Measurements from ENCODE around the gene TOP1.
A peak's percentile ranks its signal among the peaks of the same experiment; 100 is the strongest.

The TOP1 gene

DNA sequence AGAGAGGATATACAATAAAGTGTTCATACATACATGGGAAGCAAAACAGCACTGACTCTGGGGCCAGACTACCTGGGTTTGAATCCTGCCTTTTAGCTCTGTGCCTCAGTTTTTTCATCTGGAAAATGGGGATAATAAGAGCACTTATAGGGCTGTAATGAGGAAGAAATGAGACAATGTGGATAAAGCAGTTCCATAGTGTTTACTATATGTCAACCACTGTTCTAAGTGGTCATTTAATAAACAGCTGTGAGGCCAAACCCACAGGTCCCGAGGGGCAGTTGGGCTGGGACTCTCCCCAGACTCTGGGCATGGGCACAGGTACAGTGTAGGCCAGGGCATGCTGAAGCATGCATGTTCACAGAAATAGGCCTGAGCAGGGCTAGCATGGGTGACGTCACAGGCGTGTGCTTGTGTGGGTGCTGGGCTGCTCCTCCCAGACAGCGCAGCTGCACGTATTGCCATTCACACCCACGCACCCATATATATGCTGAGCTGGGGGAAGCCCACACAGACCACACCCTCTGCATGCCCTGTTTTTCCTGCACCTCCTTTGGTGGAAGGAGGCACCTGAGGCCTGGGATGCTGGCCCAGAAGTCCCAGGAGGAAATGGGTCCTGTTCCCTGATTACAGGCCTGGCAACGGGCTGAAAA, 105.2 kb downstream of the TOP1 start:
- no peak for DNase-seq

DNA sequence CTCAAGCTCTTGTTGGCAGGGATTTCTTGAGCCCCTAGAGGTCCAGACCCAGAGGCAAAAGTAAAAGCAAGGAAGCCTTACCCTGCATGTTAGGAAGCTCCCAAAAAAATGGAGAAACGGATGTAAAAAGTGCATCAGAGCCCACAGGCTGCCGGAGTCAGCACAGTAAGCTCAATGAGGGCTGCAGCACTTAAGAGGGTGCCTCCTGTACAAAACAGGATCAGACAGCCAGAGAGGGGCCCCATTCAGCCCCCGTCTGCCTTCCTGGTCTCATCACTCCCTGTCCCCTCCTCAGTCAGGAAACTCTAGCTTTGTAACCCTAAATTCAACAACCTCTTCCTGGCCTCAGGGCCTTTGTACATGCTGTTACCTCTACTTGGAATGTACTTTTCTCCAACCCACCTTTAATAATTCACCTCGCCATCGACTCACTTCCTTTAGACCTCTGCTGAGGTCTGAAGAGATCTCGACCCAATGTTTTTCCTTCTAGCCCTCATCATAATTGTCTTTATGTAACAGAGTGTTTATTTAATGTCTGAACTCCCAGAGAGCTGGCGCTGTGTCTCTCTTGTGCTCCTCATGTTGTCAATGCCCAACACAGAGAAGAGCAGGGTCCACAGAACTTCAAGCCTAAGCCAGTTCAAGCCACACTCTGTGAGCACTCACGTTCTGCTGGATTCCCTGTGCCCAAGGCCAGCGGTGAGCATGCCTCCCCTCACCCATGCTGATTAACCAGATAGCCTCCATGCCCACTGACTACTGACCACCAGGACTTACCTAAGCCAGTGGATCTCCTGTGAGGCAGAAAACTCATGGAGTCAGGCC, 106.0 kb downstream of the TOP1 start:
- DNase-seq = no peak

DNA sequence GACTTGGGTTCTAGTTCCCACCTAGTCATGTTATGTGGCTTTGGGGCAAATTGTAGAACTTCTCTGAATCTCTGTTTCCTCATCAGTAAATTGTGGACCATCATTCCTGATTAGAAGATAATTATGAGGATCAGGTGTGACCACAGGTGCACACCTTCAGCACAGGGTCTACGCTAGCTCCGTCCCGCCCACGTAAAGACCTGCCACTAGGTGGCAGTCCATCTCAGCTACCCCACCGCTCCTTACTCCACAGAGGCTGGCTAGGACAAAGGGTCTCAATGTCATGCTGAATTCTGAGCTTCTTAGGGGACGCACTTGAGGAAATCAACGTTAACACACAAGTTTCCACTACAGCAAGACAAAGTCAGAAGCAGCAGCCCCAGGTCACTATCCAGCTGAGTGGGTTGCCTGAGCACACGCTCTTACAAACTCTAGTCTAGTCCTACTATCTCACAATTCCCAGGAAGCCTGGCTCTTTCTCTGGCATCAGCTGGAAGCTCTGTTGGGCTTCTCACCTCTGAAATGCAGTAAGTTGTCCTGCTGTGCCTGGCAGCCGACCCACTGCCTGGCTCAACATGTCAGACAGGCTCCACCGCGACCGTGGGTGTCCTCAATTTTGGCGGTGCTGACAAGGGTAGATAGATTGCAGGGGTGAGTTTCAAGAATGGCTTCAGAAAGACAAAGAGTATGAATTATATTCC, 106.7 kb downstream of the TOP1 start:
- DNase-seq = no peak

DNA sequence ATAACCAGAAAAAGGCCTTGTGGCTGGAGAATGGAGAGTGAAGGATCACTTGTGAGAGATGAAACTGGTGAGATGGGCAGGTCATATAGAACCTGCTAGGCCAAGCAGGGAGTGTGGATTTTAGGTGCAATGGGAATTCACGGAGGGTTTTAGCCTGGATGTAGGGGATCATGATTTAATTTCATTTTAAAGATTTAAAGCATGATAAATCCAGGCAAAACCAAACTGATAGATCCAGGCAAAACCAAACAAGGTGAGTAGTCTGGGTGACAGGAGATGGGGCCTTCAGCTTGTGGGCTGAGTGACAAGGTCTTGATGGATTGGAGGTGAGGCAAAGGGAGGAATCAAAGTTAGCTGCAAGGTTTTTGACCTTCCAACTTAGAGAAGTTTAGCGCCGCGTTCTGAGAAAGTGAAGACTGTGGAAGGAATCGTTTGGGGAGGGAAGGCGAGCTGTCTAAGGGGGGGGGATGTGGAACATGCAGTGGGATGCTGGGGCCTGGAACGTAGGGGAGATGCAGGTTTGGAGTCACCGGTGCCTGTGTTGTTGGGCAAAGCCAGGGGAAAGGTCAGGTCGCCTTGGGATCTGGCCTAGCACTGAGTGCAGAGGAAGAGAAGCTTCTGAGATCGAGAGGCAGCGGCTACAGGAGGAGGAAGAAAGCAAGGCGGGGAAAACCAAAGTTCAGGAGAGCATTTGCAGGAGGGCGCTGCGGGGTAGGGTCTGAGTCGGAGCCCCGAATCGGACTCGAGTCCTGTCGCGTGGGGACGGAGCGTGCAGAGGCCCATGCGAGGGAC, 107.5 kb downstream of the TOP1 start:
- no peak for DNase-seq

- DNase-seq = peak; percentile 85
Measured at GRCh38 chr20:41136680-41137613, 108.3 kb downstream of the TOP1 start, which contains the start of gene PLCG1. PLCG1 (plus strand) TSS chr20:41137543; CDS start chr20:41137642, 99 bp downstream.

GRCh38 chr20:41137614-41138474, 109.2 kb downstream of the TOP1 start:
- peak; percentile 81 for DNase-seq

DNA sequence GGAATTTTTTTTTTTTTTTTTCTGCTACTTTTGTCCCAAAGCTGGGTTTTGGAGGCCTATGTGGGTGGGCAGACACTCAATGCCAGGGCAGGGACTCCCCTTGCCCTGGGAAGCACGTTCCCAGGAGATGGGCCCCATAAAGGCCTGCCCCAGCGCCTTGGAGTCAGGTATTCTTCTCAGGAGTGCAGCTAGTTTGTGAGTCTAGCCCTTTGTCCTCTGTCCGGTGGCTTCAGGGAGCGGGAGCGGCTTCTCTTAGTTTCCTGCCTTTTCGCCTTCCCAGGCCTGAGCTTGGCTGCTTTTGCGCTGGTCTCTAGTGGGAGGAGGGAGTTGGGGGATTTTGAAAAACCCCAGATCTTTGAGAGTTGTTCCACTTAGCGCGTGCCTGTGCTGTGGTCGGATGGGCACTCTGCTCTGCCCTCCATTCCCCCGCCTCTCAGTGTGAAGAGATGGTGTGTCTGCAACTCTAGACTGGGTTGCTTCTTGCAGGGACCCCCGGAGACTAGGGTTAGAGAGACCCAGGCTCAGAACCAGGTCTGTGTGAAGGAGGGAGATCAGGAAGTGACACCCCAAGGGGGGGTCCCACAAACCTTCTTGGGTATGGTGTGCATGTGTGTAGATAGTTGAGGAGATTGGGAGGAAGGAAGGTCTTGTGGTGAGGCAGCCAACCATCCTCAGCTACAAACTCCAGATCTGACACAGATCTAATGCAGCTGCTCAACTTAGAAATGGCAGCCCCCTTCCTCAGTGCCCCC, 110.0 kb downstream of the TOP1 start:
- no peak for DNase-seq

DNA sequence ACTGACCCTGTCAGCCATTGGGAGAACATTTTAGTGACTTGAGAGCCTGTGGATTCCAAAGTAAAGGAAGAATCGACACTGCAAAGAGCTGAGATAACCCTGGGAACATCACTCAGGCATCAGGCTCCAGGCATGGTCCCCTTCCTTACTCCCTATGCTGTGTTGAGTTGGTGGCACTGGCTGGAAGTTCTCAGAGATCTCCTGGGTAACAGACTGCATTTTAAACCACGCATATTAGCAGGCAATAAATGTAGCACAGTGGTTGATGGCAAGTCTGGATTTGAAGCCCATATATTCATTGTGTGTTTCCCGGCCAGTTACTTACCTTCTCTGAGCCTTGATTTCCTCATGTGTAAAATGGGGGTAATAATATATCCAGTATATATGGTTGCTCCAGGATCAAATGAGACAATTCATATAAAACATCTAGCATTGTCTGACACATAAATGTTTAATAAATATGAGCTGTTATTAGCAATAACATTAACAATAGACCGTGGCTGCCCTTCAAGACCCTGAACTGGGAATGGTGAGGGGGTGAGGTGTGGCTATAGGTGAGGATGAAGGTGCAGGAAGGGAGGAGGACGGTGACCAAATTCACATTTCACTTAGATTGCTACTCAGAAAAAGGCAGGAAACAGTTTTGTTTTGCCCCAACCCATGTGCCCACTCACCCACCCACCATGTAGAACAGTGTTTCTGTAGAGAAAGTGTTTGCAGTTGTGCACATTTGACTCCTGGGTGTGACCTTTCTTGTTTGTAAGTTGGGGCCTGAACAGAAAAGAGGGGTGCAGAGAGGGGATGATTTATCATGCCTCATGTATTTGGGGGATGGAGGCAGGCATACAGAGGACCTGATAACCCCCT, 110.8 kb downstream of the TOP1 start:
- DNase-seq = no peak

DNA sequence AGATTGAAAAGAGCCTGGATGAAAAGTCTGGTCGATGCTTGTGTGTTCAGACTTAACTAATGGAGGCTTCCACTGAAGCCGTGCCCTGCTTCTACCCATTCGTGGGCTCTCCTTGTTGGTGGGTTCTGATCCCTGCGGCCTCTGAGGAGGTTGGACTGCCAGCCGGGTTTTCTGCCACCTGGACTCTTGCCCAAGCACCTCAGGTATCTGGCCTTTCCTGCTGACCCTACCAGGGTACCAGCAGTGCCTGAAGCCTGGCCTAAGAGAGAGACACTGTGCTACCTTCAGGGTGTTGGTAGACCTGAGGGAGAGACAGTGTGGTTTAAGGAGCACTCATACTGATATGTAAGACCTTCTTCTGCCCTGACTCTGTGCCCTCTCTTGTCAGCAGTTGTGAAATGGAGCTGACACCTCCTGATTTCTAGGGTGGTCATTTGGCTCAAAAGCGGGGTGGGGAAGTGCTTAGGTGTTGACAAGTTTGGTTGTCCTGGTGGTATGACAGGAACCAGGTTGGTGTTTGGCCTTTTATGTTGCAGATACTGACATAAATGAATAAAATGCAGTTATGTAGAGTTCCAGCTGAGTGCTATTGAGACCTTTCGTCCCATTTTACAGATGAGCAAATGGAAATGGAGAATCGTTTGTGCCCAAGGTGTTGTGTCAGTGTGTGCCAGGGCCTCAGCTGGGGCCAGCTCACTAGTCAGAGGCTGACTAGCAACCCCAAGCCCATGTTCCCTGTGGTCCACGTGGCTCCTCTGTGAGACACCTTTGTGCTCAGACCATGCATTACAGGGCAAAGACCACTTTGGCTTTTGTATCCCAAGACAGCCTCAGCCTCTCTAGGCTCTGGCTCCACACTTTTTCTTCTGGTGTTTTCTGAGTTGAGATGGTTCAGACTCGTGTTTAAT, 111.9 kb downstream of the TOP1 start:
- DNase-seq = no peak

DNA sequence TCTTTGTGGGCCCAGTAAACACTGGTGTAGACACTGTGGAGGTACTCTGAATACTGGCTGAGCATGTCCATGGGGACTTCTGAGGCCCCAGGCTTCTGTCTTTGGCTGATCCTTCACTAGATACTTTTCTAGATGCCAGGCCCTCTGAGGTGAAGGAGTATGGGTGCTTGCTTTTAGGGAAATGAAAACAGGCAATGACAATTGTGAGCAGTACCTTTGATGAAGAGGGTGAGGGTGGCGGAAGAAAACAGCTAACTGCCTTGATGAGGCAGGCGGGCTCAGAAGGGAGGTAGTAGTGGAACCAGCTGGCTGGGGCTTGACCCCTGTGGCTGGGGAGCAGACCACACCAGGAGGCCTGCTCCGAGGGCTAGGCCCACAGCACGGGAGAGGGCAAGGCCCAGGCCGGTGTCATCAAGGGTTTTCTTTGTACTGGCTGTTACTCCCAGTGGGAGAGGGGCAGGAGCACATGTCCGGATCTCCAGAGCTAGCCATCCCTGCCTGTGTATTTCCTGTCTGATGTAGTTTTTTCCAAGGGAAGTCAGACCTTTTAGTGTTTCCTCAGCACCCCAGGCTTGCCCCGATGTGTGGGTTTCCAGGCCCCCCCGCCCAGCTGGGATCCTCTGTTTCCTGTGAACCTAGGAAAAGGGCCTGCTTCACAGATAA, 112.7 kb downstream of the TOP1 start:
- no peak for DNase-seq

DNA sequence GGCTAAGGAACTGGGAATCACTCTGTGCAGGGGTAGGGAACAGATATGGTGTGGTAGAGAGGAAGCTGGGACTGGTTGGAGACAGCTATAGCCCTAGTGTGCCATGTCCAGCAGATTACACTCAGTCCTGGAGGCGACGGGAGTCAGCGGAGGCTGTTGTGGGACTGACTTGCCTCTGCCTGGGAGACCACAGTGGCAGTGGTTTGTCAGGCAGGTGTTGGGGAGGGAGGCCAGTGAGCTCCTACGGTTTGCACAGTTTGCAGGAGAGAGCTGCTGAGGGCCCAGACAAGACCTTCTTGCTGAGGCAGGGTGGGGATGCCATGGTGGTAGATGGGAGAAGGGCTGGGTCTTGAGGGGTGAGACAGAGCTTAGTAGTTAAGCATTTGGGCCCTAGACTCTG, 113.6 kb downstream of the TOP1 start:
- no peak for DNase-seq

DNA sequence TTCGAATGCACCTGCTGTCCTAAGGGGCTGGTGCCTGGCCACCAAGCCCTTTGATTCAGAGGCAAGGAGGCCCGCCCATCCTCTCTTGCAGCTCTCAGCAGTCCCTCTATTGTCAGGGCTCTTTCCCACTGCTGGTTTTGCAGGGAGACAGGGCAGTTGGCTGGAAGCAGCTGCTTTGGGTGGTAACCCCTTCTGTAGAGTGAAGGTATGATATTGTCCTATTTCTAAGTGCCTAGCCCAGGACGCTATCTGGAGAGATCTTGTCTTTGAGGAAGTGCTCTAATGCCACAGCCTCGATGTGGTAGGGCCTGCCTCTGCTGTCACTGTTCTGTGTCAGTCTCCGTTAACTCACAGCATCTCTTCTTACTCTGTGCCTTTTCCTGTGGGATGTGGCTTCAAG, 114.3 kb downstream of the TOP1 start:
- no peak for DNase-seq

DNA sequence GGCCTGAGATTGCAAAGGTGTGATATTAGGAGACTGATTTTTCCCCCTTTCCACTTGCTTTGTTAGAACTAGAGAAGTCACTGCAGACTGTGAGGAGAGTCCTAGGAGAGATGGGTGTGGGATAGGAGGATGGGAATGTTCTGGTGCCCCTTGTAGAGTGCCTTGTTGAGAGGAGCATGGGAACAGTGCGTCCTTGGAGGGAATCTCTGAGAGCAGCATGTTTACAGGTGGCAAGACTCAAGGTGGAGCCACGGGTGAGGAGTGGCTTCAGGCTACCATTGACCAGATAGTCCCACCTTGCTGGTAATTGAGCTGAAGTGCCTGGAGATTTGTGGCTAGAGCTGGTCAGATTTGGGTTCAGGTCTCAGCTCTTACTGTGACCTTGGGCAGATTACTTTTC, 114.7 kb downstream of the TOP1 start:
- no peak for DNase-seq

GRCh38 chr20:41145317-41145716, 116.7 kb downstream of the TOP1 start:
- DNase-seq = no peak

GRCh38 chr20:41145821-41146620, 117.4 kb downstream of the TOP1 start:
- DNase-seq = no peak

DNA sequence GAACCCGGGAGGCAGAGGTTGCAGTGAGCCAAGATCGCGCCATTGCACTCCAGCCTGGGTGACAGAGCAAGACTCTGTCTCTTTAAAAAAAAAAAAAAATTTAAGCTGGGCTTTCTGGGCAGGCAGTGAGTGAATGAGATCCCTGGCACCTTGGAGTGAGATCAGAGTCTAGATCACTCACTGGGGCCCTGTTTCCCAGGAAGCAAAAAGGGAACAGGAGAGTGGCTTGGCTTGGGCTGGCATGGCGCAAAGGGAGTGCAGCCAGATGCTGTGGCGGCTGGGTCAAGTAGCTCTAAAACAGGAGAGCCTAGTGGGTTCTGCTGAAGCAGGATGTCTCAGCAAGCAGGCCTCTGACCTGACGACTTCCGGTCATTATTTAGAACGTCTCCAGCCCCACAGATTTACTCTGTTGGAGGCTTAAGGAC, 119.2 kb downstream of the TOP1 start:
- DNase-seq = no peak
